ENCODE results near the gene KLHDC8B. TPM values are rescaled to one million over a fixed set of nuclear protein-coding genes. Genes with fewer than 3 reads are reported as not detected.

KLHDC8B gene
- total and polyA plus RNA-seq, 9 of the 15 experiments (the other 6 are each of a cell fraction or from before 2014, with no cell fraction given) = 6.9 to 34.8 (median 25.2) TPM

GRCh38 chr3:49132437-49133225 lies 38.8 kb upstream of the KLHDC8B start, which contains the start of gene LAMB2 (continued):
- TF ChIP-seq GABPB1 (CRISPR knock-in tag; IDR thresholded peaks at IDR 0.05) = no peak
- no peak for TF ChIP-seq ZNF830 (CRISPR knock-in tag; IDR thresholded peaks at IDR 0.05)
- TF ChIP-seq NCOR1 (IDR thresholded peaks at IDR 0.05) = no peak
- TF ChIP-seq FOXP1 (CRISPR knock-in tag; IDR thresholded peaks at IDR 0.05) = 0 out of 2 replicates have a peak, but pooled peaks have one; percentile 23
- TF ChIP-seq, protein P1, sequence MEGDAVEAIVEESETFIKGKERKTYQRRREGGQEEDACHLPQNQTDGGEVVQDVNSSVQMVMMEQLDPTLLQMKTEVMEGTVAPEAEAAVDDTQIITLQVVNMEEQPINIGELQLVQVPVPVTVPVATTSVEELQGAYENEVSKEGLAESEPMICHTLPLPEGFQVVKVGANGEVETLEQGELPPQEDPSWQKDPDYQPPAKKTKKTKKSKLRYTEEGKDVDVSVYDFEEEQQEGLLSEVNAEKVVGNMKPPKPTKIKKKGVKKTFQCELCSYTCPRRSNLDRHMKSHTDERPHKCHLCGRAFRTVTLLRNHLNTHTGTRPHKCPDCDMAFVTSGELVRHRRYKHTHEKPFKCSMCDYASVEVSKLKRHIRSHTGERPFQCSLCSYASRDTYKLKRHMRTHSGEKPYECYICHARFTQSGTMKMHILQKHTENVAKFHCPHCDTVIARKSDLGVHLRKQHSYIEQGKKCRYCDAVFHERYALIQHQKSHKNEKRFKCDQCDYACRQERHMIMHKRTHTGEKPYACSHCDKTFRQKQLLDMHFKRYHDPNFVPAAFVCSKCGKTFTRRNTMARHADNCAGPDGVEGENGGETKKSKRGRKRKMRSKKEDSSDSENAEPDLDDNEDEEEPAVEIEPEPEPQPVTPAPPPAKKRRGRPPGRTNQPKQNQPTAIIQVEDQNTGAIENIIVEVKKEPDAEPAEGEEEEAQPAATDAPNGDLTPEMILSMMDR (IDR thresholded peaks at IDR 0.05 in 2 of 3, conservative IDR thresholded peaks at IDR 0.05 in 1 of 3; ENCODE audit: insufficient read depth in 2 of 3, low read depth in 1 of 3, low read length in 3 of 3) = peak in 2 of 3 experiments; percentile 3 to 26; a peak in 1 of 6 replicates
- TF ChIP-seq RFX1 (IDR thresholded peaks at IDR 0.05) = no peak
- no peak for TF ChIP-seq ZC3H11A (IDR thresholded peaks at IDR 0.05; ENCODE audit: low read depth, low read length)
- TF ChIP-seq BCOR (IDR thresholded peaks at IDR 0.05) = no peak
- no peak for TF ChIP-seq ATF3 (IDR thresholded peaks at IDR 0.05)
- no peak for TF ChIP-seq ATF3 (CRISPR knock-in tag; conservative IDR thresholded peaks at IDR 0.05)
- no peak for TF ChIP-seq ZNF143 (CRISPR knock-in tag; IDR thresholded peaks at IDR 0.05)
- TF ChIP-seq, protein P2, sequence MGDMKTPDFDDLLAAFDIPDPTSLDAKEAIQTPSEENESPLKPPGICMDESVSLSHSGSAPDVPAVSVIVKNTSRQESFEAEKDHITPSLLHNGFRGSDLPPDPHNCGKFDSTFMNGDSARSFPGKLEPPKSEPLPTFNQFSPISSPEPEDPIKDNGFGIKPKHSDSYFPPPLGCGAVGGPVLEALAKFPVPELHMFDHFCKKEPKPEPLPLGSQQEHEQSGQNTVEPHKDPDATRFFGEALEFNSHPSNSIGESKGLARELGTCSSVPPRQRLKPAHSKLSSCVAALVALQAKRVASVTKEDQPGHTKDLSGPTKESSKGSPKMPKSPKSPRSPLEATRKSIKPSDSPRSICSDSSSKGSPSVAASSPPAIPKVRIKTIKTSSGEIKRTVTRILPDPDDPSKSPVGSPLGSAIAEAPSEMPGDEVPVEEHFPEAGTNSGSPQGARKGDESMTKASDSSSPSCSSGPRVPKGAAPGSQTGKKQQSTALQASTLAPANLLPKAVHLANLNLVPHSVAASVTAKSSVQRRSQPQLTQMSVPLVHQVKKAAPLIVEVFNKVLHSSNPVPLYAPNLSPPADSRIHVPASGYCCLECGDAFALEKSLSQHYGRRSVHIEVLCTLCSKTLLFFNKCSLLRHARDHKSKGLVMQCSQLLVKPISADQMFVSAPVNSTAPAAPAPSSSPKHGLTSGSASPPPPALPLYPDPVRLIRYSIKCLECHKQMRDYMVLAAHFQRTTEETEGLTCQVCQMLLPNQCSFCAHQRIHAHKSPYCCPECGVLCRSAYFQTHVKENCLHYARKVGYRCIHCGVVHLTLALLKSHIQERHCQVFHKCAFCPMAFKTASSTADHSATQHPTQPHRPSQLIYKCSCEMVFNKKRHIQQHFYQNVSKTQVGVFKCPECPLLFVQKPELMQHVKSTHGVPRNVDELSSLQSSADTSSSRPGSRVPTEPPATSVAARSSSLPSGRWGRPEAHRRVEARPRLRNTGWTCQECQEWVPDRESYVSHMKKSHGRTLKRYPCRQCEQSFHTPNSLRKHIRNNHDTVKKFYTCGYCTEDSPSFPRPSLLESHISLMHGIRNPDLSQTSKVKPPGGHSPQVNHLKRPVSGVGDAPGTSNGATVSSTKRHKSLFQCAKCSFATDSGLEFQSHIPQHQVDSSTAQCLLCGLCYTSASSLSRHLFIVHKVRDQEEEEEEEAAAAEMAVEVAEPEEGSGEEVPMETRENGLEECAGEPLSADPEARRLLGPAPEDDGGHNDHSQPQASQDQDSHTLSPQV (IDR thresholded peaks at IDR 0.05) = no peak
- no peak for TF ChIP-seq TFAM (CRISPR knock-in tag; conservative IDR thresholded peaks at IDR 0.05)
- peak in 1 of 3 experiments; percentile 10 for TF ChIP-seq YY1 (IDR thresholded peaks at IDR 0.05; ENCODE audit: borderline replicate concordance in 1 of 3, control insufficient read depth in 1 of 3, extremely low read depth in 1 of 3, insufficient read depth in 3 of 3, insufficient read length in 1 of 3, insufficient replicate concordance in 2 of 3, low read depth in 1 of 3, low read length in 2 of 3)
- TF ChIP-seq, protein P3, sequence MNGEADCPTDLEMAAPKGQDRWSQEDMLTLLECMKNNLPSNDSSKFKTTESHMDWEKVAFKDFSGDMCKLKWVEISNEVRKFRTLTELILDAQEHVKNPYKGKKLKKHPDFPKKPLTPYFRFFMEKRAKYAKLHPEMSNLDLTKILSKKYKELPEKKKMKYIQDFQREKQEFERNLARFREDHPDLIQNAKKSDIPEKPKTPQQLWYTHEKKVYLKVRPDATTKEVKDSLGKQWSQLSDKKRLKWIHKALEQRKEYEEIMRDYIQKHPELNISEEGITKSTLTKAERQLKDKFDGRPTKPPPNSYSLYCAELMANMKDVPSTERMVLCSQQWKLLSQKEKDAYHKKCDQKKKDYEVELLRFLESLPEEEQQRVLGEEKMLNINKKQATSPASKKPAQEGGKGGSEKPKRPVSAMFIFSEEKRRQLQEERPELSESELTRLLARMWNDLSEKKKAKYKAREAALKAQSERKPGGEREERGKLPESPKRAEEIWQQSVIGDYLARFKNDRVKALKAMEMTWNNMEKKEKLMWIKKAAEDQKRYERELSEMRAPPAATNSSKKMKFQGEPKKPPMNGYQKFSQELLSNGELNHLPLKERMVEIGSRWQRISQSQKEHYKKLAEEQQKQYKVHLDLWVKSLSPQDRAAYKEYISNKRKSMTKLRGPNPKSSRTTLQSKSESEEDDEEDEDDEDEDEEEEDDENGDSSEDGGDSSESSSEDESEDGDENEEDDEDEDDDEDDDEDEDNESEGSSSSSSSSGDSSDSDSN (IDR thresholded peaks at IDR 0.05; ENCODE audit: borderline replicate concordance in 1 of 2, low read depth in 2 of 2, low read length in 2 of 2) = no peak
- no peak for TF ChIP-seq THRA (IDR thresholded peaks at IDR 0.05)

All from K562 (cell line).